ENCODE results near the gene SIRPA. TPM values are rescaled to one million over a fixed set of nuclear protein-coding genes. Genes with fewer than 3 reads are reported as not detected.

SIRPA gene
- total RNA-seq, 1 donor = 12.2 TPM

DNA sequence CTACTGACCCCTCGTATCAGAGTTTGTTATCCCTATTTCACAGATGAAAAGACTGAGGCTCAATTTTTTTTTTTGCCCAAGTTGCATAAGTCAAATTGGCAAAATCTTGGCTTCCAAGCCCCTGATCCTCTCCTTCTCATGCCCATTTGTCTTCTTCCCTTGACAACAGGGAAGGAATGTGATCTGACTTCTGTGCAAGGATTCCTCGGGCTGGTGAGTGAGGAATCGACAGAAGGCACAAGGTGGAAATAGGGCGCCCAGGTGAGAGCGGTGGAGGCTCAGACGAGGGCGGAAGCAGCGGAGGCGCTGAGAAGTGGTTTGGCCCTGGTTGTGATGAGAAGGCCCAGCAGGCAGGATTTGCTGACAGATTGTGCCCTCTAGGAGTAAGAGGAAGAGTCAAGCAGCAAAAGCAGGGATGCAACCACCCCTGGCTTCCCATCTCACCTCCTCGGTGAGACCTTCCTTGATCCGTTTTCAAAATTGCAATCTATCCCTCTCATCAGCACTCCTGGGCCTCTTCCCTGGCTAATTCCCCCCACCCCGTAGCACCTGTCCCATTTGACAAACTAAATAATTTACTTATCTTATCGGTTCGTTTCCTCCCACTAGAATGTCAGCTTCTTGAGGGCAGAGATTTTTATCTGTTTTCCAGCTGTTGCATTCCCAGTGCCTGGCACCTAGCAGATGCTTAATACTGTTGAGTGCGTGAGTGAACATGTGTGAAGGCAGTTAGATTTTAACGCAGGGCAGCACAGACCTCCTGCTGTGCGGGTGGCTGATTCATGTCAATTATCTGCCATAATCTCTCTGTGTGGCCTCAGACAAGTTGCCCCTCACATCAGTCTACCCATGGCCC lies 3.7 kb upstream of the SIRPA start:
- no peak for DNase-seq (ENCODE audit: low read depth)
- TF ChIP-seq, protein P1, sequence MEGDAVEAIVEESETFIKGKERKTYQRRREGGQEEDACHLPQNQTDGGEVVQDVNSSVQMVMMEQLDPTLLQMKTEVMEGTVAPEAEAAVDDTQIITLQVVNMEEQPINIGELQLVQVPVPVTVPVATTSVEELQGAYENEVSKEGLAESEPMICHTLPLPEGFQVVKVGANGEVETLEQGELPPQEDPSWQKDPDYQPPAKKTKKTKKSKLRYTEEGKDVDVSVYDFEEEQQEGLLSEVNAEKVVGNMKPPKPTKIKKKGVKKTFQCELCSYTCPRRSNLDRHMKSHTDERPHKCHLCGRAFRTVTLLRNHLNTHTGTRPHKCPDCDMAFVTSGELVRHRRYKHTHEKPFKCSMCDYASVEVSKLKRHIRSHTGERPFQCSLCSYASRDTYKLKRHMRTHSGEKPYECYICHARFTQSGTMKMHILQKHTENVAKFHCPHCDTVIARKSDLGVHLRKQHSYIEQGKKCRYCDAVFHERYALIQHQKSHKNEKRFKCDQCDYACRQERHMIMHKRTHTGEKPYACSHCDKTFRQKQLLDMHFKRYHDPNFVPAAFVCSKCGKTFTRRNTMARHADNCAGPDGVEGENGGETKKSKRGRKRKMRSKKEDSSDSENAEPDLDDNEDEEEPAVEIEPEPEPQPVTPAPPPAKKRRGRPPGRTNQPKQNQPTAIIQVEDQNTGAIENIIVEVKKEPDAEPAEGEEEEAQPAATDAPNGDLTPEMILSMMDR (IDR thresholded peaks at IDR 0.05; ENCODE audit: insufficient read depth, low read length) = no peak
- no peak overlapping the region for H3K4me3 ChIP-seq (ENCODE audit: low read depth, low read length)

GRCh38 chr20:1892119-1892385 lies 3.2 kb upstream of the SIRPA start:
- DNase-seq (ENCODE audit: low read depth) = no peak
- TF ChIP-seq, protein P1 (IDR thresholded peaks at IDR 0.05; ENCODE audit: insufficient read depth, low read length) = no peak
- no peak overlapping the region for H3K4me3 ChIP-seq (ENCODE audit: low read depth, low read length)

GRCh38 chr20:1893721-1894470 lies 1.3 kb upstream of the SIRPA start:
- H3K4me3 ChIP-seq (ENCODE audit: low read depth, low read length) = peak overlapping the region; percentile 73
- TF ChIP-seq, protein P1 (IDR thresholded peaks at IDR 0.05; ENCODE audit: insufficient read depth, low read length) = no peak
- DNase-seq (ENCODE audit: low read depth) = peak; percentile 70

- TF ChIP-seq, protein P1 (IDR thresholded peaks at IDR 0.05; ENCODE audit: insufficient read depth, low read length) = no peak
- DNase-seq (ENCODE audit: low read depth) = peak; percentile 35
- peak overlapping the region; percentile 73 for H3K4me3 ChIP-seq (ENCODE audit: low read depth, low read length)
These were observed 696 bp upstream of the SIRPA start for GRCh38 chr20:1894471-1894950.

DNA sequence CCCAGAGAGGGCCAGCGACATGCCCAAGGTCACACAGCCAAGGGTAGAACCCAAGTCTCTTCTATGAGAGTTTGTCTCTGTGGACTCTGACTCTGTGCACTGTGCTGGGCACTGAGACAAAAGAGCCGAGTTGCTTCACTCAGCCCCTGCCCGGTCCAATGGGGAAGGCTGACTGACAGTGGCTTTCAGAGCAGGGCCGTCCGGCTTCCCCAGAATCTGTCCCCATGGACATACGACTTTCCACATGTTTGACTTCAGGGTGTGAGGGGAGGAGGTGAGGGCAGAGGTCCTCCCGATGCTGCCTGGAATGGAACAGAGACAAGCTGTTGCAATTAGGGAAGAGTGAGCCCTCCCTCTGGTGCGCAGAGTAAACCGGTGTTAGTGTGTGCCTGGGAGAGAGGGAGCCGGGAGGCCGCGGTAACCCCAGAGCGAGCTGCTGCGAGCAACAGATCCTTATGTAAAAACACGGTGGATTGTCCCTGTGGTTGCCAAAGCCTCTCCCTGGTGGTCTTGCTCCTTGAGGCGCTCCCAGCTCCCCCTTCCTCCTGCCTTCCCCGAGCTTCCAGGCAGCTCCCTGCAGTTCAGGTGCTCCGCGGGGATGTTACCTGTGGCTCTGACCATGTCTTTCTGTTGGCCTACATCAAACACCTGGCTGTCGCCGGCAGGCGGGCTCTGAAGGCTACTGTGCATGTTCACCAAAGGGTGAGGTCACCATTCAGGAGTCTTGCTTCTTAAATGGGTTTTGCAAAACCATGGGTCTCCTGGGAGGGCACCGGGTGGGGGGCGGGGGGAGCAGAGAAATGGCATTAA lies 672 bp downstream of the SIRPA start:
- peak; percentile 27 for DNase-seq (ENCODE audit: low read depth)
- TF ChIP-seq, protein P1 (IDR thresholded peaks at IDR 0.05; ENCODE audit: insufficient read depth, low read length) = no peak

DNA sequence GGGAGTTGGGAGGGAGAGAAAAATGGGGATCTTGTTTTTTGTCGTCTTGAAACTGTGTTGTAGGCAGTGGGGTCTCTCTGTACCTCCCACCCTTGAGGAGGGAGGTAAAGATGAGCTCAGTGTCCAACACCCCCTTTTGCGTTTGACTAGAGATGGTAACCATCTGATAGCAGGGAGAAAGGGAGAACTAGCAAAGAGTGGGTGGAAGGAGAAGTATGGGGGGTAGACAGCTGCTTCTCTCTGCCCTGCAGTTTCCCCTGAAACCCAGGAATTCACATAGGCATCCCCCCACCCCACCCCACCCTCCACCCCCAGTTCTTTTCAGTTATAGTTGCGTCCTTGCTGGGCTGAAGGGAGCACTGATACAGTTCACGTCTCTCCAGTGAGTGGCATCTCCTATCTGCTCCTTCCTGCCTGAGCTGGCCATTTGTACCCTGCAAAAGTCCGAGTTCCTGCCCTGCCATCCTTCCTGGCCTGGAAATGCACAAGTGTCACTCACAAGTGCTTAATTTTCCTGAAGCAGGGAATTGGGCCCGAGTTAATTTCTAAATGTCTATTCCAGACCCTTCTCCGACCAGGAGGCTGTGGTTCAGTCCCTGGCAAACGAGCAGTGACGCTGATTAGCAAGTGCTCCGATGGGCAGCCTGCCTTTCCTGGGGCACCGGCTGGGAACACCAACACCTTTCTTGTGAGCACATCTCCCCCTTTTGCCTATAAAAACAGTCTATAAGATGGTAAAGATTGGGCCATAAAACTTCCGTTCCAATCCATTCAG lies 1.5 kb downstream of the SIRPA start:
- TF ChIP-seq, protein P1 (IDR thresholded peaks at IDR 0.05; ENCODE audit: insufficient read depth, low read length) = no peak
- no peak for DNase-seq (ENCODE audit: low read depth)
- peak overlapping the region; percentile 73 for H3K4me3 ChIP-seq (ENCODE audit: low read depth, low read length)

More for the DNA sequence above, 672 bp downstream of the SIRPA start:
- peak overlapping the region; percentile 73 for H3K4me3 ChIP-seq (ENCODE audit: low read depth, low read length)

All from fibroblast of the aortic adventitia (primary cell).